WTC11 (cell line): ENCODE measurements around the gene HPN.
A peak's percentile ranks its signal among the peaks of the same experiment; 100 is the strongest.

Experiments
- CREM ChIP-seq: sonication (generic); formaldehyde crosslinking; IDR thresholded peaks from 2 replicates; pipeline ENCODE4 v1.8.1; 2022; ENCODE audit warnings: mild to moderate bottlenecking, missing genetic modification reagents, moderate library complexity
- FOXJ3 ChIP-seq: sonication (generic); formaldehyde crosslinking; IDR thresholded peaks from 2 replicates; pipeline ENCODE4 v1.9.0; 2021; ENCODE audit warnings: missing genetic modification reagents, mild to moderate bottlenecking, borderline replicate concordance
- HMGA2 ChIP-seq: fragments of 250-450 bp; sonication (Bioruptor Pico); IDR thresholded peaks from 2 replicates; pipeline ENCODE4 v1.4.0; 2021; ENCODE audit warnings: mild to moderate bottlenecking, moderate library complexity
- MYBL2 ChIP-seq: sonication (generic); formaldehyde crosslinking; IDR thresholded peaks from 2 replicates; pipeline ENCODE4 v1.8.1; 2023; ENCODE audit warnings: mild to moderate bottlenecking, moderate library complexity, missing genetic modification reagents
- ZNF121 ChIP-seq: sonication (generic); formaldehyde crosslinking; IDR thresholded peaks from 2 replicates; pipeline ENCODE4 v1.8.0; 2023; ENCODE audit warnings: missing genetic modification reagents
- ZNF232 ChIP-seq: sonication (generic); formaldehyde crosslinking; IDR thresholded peaks from 2 replicates; pipeline ENCODE4 v1.8.0; 2022; ENCODE audit warnings: mild to moderate bottlenecking, missing genetic modification reagents
- TF ChIP-seq, protein P1 (sequence below): sonication (generic); formaldehyde crosslinking; IDR thresholded peaks from 2 replicates; pipeline ENCODE4 v1.8.1; 2023; ENCODE audit warnings: mild to moderate bottlenecking, moderate library complexity, missing genetic modification reagents
- TF ChIP-seq, protein P2 (sequence below): fragments of 200-600 bp; IDR thresholded peaks from 2 replicates; pipeline ENCODE4 v1.8.0; 2022; ENCODE audit warnings: antibody characterized with exemption
- TF ChIP-seq, protein P3 (sequence below): sonication (generic); formaldehyde crosslinking; IDR thresholded peaks from 2 replicates; pipeline ENCODE4 v1.8.1; 2022; ENCODE audit warnings: mild to moderate bottlenecking, moderate library complexity, missing genetic modification reagents
- TF ChIP-seq, protein P4 (sequence below): sonication (generic); formaldehyde crosslinking; IDR thresholded peaks from 2 replicates; pipeline ENCODE4 v1.8.1; 2022; ENCODE audit warnings: missing genetic modification reagents, borderline replicate concordance
- TF ChIP-seq, protein P5 (sequence below): sonication (generic); formaldehyde crosslinking; IDR thresholded peaks from 2 replicates; pipeline ENCODE4 v1.8.0; 2022; ENCODE audit warnings: mild to moderate bottlenecking, missing genetic modification reagents
- TF ChIP-seq, protein P6 (sequence below): sonication (generic); formaldehyde crosslinking; conservative IDR thresholded peaks from 2 replicates; pipeline ENCODE4 v1.8.1; 2022; ENCODE audit warnings: mild to moderate bottlenecking, missing genetic modification reagents

DNA sequence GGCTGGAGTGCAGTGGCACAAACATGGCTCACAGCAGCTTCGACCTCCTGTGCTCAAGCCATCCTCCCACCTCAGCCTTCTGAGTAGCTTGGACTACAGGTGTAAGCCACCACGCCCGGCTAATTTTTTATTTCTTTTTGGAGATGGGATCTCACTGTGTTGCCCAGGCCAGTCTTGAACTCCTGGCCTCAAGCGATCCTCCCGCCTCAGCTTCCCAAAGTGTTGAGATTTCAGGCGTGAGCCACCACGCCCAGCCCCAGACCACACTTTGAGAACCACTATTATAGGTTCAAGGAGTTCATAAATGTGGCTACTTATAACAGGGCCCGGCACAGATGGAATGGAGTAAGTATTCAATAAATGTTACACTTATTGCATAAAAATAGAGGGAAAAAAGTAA is 14.5 kb upstream of the HPN start:
- TF ChIP-seq, protein P1, sequence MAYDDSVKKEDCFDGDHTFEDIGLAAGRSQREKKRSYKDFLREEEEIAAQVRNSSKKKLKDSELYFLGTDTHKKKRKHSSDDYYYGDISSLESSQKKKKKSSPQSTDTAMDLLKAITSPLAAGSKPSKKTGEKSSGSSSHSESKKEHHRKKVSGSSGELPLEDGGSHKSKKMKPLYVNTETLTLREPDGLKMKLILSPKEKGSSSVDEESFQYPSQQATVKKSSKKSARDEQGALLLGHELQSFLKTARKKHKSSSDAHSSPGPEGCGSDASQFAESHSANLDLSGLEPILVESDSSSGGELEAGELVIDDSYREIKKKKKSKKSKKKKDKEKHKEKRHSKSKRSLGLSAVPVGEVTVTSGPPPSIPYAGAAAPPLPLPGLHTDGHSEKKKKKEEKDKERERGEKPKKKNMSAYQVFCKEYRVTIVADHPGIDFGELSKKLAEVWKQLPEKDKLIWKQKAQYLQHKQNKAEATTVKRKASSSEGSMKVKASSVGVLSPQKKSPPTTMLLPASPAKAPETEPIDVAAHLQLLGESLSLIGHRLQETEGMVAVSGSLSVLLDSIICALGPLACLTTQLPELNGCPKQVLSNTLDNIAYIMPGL, result no peak
- TF ChIP-seq, protein P2, sequence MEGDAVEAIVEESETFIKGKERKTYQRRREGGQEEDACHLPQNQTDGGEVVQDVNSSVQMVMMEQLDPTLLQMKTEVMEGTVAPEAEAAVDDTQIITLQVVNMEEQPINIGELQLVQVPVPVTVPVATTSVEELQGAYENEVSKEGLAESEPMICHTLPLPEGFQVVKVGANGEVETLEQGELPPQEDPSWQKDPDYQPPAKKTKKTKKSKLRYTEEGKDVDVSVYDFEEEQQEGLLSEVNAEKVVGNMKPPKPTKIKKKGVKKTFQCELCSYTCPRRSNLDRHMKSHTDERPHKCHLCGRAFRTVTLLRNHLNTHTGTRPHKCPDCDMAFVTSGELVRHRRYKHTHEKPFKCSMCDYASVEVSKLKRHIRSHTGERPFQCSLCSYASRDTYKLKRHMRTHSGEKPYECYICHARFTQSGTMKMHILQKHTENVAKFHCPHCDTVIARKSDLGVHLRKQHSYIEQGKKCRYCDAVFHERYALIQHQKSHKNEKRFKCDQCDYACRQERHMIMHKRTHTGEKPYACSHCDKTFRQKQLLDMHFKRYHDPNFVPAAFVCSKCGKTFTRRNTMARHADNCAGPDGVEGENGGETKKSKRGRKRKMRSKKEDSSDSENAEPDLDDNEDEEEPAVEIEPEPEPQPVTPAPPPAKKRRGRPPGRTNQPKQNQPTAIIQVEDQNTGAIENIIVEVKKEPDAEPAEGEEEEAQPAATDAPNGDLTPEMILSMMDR, result no peak
- TF ChIP-seq, protein P3, sequence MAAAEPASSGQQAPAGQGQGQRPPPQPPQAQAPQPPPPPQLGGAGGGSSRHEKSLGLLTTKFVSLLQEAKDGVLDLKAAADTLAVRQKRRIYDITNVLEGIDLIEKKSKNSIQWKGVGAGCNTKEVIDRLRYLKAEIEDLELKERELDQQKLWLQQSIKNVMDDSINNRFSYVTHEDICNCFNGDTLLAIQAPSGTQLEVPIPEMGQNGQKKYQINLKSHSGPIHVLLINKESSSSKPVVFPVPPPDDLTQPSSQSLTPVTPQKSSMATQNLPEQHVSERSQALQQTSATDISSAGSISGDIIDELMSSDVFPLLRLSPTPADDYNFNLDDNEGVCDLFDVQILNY (CRISPR knock-in tag), result no peak
- TF ChIP-seq, protein P4, sequence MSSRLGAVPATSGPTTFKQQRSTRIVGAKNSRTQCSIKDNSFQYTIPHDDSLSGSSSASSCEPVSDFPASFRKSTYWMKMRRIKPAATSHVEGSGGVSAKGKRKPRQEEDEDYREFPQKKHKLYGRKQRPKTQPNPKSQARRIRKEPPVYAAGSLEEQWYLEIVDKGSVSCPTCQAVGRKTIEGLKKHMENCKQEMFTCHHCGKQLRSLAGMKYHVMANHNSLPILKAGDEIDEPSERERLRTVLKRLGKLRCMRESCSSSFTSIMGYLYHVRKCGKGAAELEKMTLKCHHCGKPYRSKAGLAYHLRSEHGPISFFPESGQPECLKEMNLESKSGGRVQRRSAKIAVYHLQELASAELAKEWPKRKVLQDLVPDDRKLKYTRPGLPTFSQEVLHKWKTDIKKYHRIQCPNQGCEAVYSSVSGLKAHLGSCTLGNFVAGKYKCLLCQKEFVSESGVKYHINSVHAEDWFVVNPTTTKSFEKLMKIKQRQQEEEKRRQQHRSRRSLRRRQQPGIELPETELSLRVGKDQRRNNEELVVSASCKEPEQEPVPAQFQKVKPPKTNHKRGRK (CRISPR knock-in tag), result no peak
- no peak for TF ChIP-seq CREM
- no peak for TF ChIP-seq FOXJ3 (CRISPR knock-in tag)
- no peak for TF ChIP-seq ZNF232 (CRISPR knock-in tag)
- TF ChIP-seq, protein P5, sequence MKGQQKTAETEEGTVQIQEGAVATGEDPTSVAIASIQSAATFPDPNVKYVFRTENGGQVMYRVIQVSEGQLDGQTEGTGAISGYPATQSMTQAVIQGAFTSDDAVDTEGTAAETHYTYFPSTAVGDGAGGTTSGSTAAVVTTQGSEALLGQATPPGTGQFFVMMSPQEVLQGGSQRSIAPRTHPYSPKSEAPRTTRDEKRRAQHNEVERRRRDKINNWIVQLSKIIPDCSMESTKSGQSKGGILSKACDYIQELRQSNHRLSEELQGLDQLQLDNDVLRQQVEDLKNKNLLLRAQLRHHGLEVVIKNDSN, result no peak
- TF ChIP-seq, protein P6, sequence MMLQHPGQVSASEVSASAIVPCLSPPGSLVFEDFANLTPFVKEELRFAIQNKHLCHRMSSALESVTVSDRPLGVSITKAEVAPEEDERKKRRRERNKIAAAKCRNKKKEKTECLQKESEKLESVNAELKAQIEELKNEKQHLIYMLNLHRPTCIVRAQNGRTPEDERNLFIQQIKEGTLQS (CRISPR knock-in tag), result no peak
- peak; percentile 83 for TF ChIP-seq ZNF121 (CRISPR knock-in tag)
- TF ChIP-seq MYBL2, result no peak
- TF ChIP-seq HMGA2 (CRISPR knock-in tag), result no peak
